ENCODE measurements around the gene LIMS3.
"Not testable (repeated sequence)": the region's sequence is repeated elsewhere in the genome, so short reads cannot be mapped to it uniquely, and the experiment has no call there.

Gene LIMS3

DNA sequence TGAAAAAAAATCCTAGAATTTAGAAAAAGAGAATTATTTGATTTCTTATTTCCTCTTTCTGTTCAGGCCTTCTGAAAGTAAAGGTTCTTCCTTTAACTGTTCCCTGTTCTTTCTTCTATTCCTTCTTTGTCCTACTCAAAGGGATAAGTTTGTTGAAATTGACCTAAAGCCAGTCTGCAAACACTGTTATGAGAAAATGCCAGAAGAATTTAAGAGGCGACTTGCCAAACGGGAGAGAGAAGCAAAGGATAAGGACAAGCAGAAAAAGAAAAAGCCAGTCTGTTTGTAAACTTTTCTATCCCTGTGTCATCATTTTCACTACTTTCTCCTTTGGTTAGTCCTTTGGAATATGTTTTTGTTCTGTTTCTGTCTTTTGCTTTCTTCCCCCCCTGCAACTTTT lies 26.0 kb downstream of the LIMS3 start:
- not testable (repeated sequence) for H3K27ac ChIP-seq

DNA sequence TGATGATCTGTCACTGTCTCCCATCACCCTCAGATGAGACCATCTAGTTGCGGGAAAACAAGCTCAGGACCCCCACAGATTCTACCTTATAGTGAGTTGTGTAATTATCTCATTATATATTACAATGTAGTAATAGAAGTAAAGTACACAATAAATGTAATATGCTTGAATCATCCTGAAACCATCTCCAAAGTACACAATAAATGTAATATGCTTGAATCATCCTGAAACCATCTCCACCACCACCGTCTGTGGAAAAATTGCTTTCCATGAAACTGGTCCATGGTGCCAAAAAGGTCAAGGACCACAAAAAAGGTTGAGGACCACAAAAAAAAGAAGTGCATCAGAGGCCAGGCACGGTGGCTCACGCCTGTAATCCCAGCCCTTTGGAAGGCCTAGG lies 29.3 kb downstream of the LIMS3 start:
- H3K27ac ChIP-seq, result not testable (repeated sequence)

DNA sequence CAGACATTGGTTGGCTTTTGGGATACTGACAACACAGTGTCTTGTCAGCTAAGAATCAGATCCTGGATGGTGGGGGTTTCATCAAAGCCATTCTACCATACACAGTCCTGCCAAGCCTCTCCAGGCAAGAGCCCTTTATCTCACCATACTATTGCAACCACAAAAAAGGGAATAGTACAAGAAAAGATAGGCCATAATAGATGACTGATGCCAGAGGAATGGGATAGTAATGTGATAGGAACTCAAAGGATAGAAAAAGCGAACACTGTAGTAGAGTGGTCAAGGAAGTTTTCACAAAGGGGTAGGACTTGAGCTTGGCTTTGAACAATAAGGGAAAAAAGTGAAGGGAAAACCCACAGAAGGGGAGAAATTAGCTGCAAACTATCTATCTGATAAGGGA lies 30.7 kb downstream of the LIMS3 start:
- not testable (repeated sequence) for H3K27ac ChIP-seq

DNA sequence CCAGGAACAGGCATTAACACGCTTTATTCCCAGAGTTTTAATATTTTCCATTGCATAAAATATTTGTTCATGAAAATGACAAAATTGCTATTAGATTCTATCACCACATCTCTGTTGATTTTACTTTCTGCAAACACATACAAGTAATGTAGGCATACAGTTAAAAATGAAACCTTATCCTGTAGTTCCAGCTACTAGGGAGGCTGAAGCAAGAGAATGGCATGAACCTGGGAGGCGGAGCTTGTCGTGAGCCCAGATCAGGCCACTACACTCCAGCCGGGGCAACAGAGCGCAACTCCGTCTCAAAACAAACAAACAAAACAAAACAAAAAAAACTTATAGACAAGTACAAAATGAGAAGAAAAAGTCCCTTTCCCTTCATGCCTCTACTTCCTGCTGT lies 38.0 kb downstream of the LIMS3 start:
- H3K27ac ChIP-seq, result not testable (repeated sequence)

- H3K27ac ChIP-seq, result not testable (repeated sequence)
Observed at GRCh38 chr2:109945362-109945761, 46.9 kb downstream of the LIMS3 start.

DNA sequence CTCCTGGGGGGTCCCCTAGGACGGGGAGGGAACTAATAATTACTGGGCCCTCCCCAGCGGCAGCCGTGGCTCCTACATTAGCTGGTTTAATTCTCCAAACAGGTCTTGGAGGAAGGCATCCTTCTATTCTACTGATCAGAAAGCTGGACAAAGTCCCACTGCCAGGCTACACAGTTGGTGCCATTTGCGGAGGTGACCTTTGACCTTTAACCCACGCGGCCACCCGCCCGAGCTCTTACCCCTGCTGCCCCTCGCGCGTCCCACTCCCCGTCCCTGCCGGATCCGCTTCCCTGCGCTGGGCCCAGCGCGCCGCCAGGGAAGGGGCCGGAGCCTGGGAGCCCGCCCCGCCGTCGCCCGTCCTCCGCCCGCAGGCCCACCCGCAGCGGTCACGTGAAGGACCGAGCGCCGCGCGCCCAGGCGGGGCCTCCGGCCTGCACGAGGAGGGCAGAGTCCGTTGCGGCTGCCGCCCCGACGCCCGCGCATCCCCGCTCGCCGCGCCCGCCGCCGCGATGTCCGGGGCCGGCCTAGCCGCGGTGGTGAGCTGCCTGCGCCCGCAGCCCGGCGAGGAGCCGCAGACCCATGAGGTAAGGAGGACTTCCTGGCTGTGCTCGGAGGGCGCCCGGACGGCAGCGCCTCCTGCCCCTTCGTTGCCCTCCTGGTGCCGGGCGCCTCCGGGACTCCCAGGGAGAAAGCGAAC lies 48.9 kb downstream of the LIMS3 start:
- H3K27ac ChIP-seq, result not testable (repeated sequence)

- not testable (repeated sequence) for H3K27ac ChIP-seq
Observed at GRCh38 chr2:109947959-109948520, 49.6 kb downstream of the LIMS3 start.

- not testable (repeated sequence) for H3K27ac ChIP-seq
Observed at GRCh38 chr2:109950146-109950843, 51.8 kb downstream of the LIMS3 start.

- H3K27ac ChIP-seq, result not testable (repeated sequence)
Observed at GRCh38 chr2:109963942-109964341, 65.5 kb downstream of the LIMS3 start.

GRCh38 chr2:109965482-109965881 lies 67.0 kb downstream of the LIMS3 start:
- H3K27ac ChIP-seq, result not testable (repeated sequence)

DNA sequence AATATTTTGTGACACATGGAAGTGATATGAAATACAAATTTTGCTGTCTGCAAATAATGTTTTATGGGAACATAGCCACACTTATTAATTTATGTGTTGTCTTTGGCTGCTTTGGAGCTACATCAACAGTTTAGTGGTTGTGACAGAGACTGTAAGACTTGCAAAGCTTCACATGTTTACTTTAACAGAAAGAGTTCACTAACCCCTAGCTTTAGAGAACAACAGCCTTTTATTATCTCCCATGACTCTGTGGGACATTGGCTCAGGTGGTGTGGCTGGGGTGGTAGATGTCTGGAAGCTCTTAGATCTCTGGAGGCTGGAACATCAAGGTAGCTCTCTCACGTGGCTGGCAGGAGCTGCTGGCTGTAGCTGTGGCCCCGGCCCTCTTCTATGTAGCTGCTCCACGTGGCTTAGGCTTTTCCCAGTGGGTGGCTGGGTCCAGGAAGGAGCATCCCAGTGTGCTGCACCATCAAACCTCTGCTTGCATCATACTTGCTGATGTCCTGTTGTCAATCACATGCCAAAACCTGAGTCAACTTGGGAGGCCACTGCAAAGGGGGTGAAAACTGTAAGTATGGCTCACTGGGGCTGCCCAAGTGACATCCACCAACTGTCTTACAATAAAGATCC lies 67.7 kb downstream of the LIMS3 start:
- H3K27ac ChIP-seq, result not testable (repeated sequence)

DNA sequence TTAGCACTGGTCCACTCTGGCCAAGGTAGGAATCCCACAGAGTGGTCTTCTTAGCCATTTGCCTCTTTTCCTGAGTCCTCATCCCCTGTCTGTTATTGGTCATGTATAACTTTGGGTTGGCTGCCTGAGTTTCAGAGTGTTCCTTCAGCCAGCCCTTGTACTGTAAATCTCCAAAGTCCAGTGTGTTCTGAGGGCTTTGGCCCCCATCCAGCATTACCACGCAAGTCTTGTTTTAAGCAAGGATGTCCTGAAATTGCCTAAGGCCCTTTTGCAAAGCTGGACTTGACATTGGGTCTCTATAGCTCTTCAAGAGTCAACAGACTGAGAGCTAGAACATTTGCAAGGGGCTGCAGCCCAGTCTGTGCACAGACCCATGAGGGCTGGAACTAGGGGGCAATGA lies 68.4 kb downstream of the LIMS3 start:
- not testable (repeated sequence) for H3K27ac ChIP-seq

DNA sequence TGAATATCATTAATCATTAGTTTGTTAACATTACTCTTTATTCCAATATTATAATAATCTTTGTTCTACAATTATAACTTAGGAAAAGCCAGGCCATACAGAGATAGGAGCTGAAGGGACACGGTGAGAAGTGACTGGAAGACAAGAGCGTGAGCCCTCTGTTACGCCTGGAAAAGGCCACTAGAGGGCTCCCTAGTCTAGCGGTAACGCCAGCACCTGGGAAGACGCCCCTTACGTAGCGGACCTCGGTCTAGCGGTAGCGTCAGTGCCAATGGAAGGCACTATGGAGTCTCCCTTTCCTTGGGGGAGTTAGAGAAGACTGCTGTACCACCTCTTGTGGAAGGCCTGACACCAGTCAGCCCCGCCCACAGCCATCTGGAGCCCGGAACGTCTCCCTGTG lies 71.4 kb downstream of the LIMS3 start:
- H3K27ac ChIP-seq, result not testable (repeated sequence)

GRCh38 chr2:109971710-109972109 lies 73.2 kb downstream of the LIMS3 start:
- not testable (repeated sequence) for H3K27ac ChIP-seq
